ENCODE data around the gene IFNA13.

The IFNA13 gene

GRCh38 chr9:21367957-21368356, at the start of gene IFNA13:
TSS of gene IFNA13 (minus strand) at chr9:21368057. CDS start at chr9:21368010, 47 bp downstream.
- H3K27me3 ChIP-seq (replicated peaks; ENCODE audit: insufficient read depth, low read length): 0 out of 2 replicates have a peak, but pooled peaks cover 1% of the 10 kb centered on the region
- H3K4me1 ChIP-seq (ENCODE audit: low read length): no peaks in the 10 kb centered on the region
- no peaks in the 10 kb centered on the region for H3K9me3 ChIP-seq (replicated peaks; ENCODE audit: insufficient read depth, low read length)
- H3K4me3 ChIP-seq (ENCODE audit: low read length): no peak within 1 kb of the TSS
- TF ChIP-seq EZH2 (optimal IDR thresholded peaks at IDR 0.05; ENCODE audit: low read depth, low read length) (no peak), CTCF (IDR thresholded peaks at IDR 0.05; ENCODE audit: low read length) (no peak), EZH2phosphoT487 (IDR thresholded peaks at IDR 0.05; ENCODE audit: low read length) (no peak)
- H2AFZ ChIP-seq (ENCODE audit: low read length): no peak within 1 kb of the TSS
- no peaks in the 10 kb centered on the region for H3K9me2 ChIP-seq (replicated peaks; ENCODE audit: insufficient read depth, low read length)
- no peak for DNase-seq
- no peak within 1 kb of the TSS for H3K27ac ChIP-seq (ENCODE audit: low read length)
- no peak within 1 kb of the TSS for H3K9ac ChIP-seq (ENCODE audit: low read length)
- H3K4me2 ChIP-seq (ENCODE audit: low read depth, low read length): no peak within 1 kb of the TSS
- no peaks in the 10 kb centered on the region for H3F3A ChIP-seq (ENCODE audit: insufficient read depth, low read length)
- no peaks in the 10 kb centered on the region for H3K79me2 ChIP-seq (ENCODE audit: low read length)
- no peaks in the 10 kb centered on the region for H3K36me3 ChIP-seq (replicated peaks; ENCODE audit: insufficient read depth, low read length)
- H4K20me1 ChIP-seq (ENCODE audit: insufficient read depth, low read length): no peaks in the 10 kb centered on the region

GRCh38 chr9:21415493-21416267, 47.8 kb upstream of the IFNA13 start:
- H3K79me2 ChIP-seq (ENCODE audit: low read length): no peaks in the 10 kb centered on the region
- no peaks in the 10 kb centered on the region for H3K36me3 ChIP-seq (replicated peaks; ENCODE audit: insufficient read depth, low read length)
- no peaks in the 10 kb centered on the region for H3K27me3 ChIP-seq (replicated peaks; ENCODE audit: insufficient read depth, low read length)
- no peak overlapping the region for H3K4me3 ChIP-seq (ENCODE audit: low read length)
- H2AFZ ChIP-seq (ENCODE audit: low read length): no peak overlapping the region
- no peak overlapping the region for H3K9ac ChIP-seq (ENCODE audit: low read length)
- H4K20me1 ChIP-seq (ENCODE audit: insufficient read depth, low read length): no peaks in the 10 kb centered on the region
- H3F3A ChIP-seq (ENCODE audit: insufficient read depth, low read length): no peaks in the 10 kb centered on the region
- H3K4me1 ChIP-seq (ENCODE audit: low read length): no peaks in the 10 kb centered on the region
- H3K9me2 ChIP-seq (replicated peaks; ENCODE audit: insufficient read depth, low read length): no peaks in the 10 kb centered on the region
- H3K9me3 ChIP-seq (replicated peaks; ENCODE audit: insufficient read depth, low read length): no peaks in the 10 kb centered on the region
- DNase-seq: no peak
- no peak overlapping the region for H3K4me2 ChIP-seq (ENCODE audit: low read depth, low read length)
- no peak for TF ChIP-seq EZH2 (optimal IDR thresholded peaks at IDR 0.05; ENCODE audit: low read depth, low read length)
- no peak for TF ChIP-seq EZH2phosphoT487 (IDR thresholded peaks at IDR 0.05; ENCODE audit: low read length)
- no peak for TF ChIP-seq CTCF (IDR thresholded peaks at IDR 0.05; ENCODE audit: low read length)
- no peak overlapping the region for H3K27ac ChIP-seq (ENCODE audit: low read length)

GRCh38 chr9:21414220-21414940, 46.5 kb upstream of the IFNA13 start:
- H3K9me2 ChIP-seq (replicated peaks; ENCODE audit: insufficient read depth, low read length): no peaks in the 10 kb centered on the region
- H4K20me1 ChIP-seq (ENCODE audit: insufficient read depth, low read length): no peaks in the 10 kb centered on the region
- TF ChIP-seq CTCF (IDR thresholded peaks at IDR 0.05; ENCODE audit: low read length) (no peak), EZH2 (optimal IDR thresholded peaks at IDR 0.05; ENCODE audit: low read depth, low read length) (no peak), EZH2phosphoT487 (IDR thresholded peaks at IDR 0.05; ENCODE audit: low read length) (no peak)
- H3K79me2 ChIP-seq (ENCODE audit: low read length): no peaks in the 10 kb centered on the region
- no peaks in the 10 kb centered on the region for H3K4me1 ChIP-seq (ENCODE audit: low read length)
- H3K36me3 ChIP-seq (replicated peaks; ENCODE audit: insufficient read depth, low read length): no peaks in the 10 kb centered on the region
- H3K27ac ChIP-seq (ENCODE audit: low read length): no peak overlapping the region
- no peaks in the 10 kb centered on the region for H3K9me3 ChIP-seq (replicated peaks; ENCODE audit: insufficient read depth, low read length)
- no peak overlapping the region for H3K4me2 ChIP-seq (ENCODE audit: low read depth, low read length)
- no peak for DNase-seq
- no peak overlapping the region for H2AFZ ChIP-seq (ENCODE audit: low read length)
- H3K4me3 ChIP-seq (ENCODE audit: low read length): no peak overlapping the region
- H3F3A ChIP-seq (ENCODE audit: insufficient read depth, low read length): no peaks in the 10 kb centered on the region
- H3K9ac ChIP-seq (ENCODE audit: low read length): no peak overlapping the region
- H3K27me3 ChIP-seq (replicated peaks; ENCODE audit: insufficient read depth, low read length): no peaks in the 10 kb centered on the region

Measured in MM.1S (cell line).